Mammary epithelial cell (primary cell): Measurements from ENCODE around the gene ADAM23.

ENCODE experiments used
- EZH2 ChIP-seq: IDR thresholded peaks from 2 replicates; pipeline ENCODE4 v1.6.1; 2012; ENCODE audit warnings: low read length, inconsistent platforms, borderline replicate concordance
- TF ChIP-seq, protein P1 (sequence below), 2 donors: IDR thresholded peaks in 1 of 2; conservative IDR thresholded peaks in 1 of 2; 2 replicates each; pipeline ENCODE4 v1.5.1; 2011 to 2012; ENCODE audit warnings: inconsistent platforms in 2 of 2, low read length in 2 of 2, mild to moderate bottlenecking in 2 of 2, control low read depth in 1 of 2, low read depth in 1 of 2; ENCODE audit not compliant: insufficient read depth in 1 of 2; ENCODE audit errors: extremely low read depth in 1 of 2

DNA sequence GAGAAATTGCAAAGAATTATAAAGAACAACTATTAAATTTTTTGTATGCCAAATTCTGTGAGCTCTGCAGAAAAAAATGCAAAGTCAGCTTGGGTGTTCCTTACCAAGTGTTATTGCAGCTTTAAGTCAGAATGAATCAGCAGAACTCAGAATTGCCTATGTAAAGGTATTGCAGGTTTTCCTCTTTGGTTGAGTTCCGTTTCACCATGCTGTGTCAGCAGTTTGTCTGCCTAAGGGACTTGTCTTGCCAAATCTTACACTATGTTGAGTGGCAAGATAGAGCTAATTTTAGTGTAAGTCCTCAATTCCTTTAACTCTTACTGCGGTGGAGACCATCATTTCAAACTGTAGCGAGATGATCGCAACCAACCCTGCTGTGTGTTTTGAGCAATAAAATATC is 38.8 kb downstream of the ADAM23 start:
- TF ChIP-seq, protein P1, sequence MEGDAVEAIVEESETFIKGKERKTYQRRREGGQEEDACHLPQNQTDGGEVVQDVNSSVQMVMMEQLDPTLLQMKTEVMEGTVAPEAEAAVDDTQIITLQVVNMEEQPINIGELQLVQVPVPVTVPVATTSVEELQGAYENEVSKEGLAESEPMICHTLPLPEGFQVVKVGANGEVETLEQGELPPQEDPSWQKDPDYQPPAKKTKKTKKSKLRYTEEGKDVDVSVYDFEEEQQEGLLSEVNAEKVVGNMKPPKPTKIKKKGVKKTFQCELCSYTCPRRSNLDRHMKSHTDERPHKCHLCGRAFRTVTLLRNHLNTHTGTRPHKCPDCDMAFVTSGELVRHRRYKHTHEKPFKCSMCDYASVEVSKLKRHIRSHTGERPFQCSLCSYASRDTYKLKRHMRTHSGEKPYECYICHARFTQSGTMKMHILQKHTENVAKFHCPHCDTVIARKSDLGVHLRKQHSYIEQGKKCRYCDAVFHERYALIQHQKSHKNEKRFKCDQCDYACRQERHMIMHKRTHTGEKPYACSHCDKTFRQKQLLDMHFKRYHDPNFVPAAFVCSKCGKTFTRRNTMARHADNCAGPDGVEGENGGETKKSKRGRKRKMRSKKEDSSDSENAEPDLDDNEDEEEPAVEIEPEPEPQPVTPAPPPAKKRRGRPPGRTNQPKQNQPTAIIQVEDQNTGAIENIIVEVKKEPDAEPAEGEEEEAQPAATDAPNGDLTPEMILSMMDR (conservative IDR thresholded peaks at IDR 0.05 in 1 of 2, IDR thresholded peaks at IDR 0.05 in 1 of 2; ENCODE audit: extremely low read depth in 1 of 2, insufficient read depth in 1 of 2, low read depth in 1 of 2, low read length in 2 of 2) = no peak
- no peak for TF ChIP-seq EZH2
